ENCODE measurements around the gene PREB. TPM values are rescaled to one million over a fixed set of nuclear protein-coding genes. Genes with fewer than 3 reads are reported as not detected.

PREB gene
- total RNA-seq, 1 experiment from 2014 or later = 62.3 TPM

- DNase-seq = no peak
- no peaks in the 10 kb centered on the region for H3K4me1 ChIP-seq
- no peak overlapping the region for H3K4me3 ChIP-seq
- no peak overlapping the region for H3K27ac ChIP-seq
- H3K27me3 ChIP-seq = peaks cover 25% of the 10 kb centered on the region
- no peaks in the 10 kb centered on the region for H3K9me3 ChIP-seq (replicated peaks)
- no peaks in the 10 kb centered on the region for H3K36me3 ChIP-seq
Observed at GRCh38 chr2:27100036-27100435, 34.4 kb downstream of the PREB start.

- Histone ChIP-seq H3K9me3 (replicated peaks) (no peaks in the 10 kb centered on the region), H3K4me1 (no peaks in the 10 kb centered on the region), H3K27ac (no peak overlapping the region), H3K27me3 (peaks cover 19% of the 10 kb centered on the region), H3K36me3 (no peaks in the 10 kb centered on the region), H3K4me3 (no peak overlapping the region)
- DNase-seq = no peak
Observed at GRCh38 chr2:27099334-27099955, 35.0 kb downstream of the PREB start.

- no peak overlapping the region for H3K4me3 ChIP-seq
- no peaks in the 10 kb centered on the region for H3K4me1 ChIP-seq
- no peaks in the 10 kb centered on the region for H3K9me3 ChIP-seq (replicated peaks)
- DNase-seq = no peak
- no peaks in the 10 kb centered on the region for H3K36me3 ChIP-seq
- peaks cover 16% of the 10 kb centered on the region for H3K27me3 ChIP-seq
- no peak overlapping the region for H3K27ac ChIP-seq
Observed at GRCh38 chr2:27097341-27097740, 37.1 kb downstream of the PREB start.

- H3K36me3 ChIP-seq = no peaks in the 10 kb centered on the region
- no peaks in the 10 kb centered on the region for H3K9me3 ChIP-seq (replicated peaks)
- no peak overlapping the region for H3K27ac ChIP-seq
- peaks cover 11% of the 10 kb centered on the region; the same call in 1 of the 2 replicates for H3K27me3 ChIP-seq
- DNase-seq = no peak
- no peak overlapping the region for H3K4me3 ChIP-seq
- no peaks in the 10 kb centered on the region for H3K4me1 ChIP-seq
Observed at GRCh38 chr2:27096748-27097297, 37.6 kb downstream of the PREB start.

- no peaks in the 10 kb centered on the region for H3K36me3 ChIP-seq
- H3K4me1 ChIP-seq = no peaks in the 10 kb centered on the region
- H3K9me3 ChIP-seq (replicated peaks) = no peaks in the 10 kb centered on the region
- H3K4me3 ChIP-seq = peak overlapping the region; percentile 59
- peak; percentile 70 to 85 for DNase-seq
- H3K27ac ChIP-seq = no peak overlapping the region
- peaks cover 11% of the 10 kb centered on the region; the same call in 1 of the 2 replicates for H3K27me3 ChIP-seq
Observed at GRCh38 chr2:27095745-27096651, 38.4 kb downstream of the PREB start.

GRCh38 chr2:27095427-27095744 is 39.0 kb downstream of the PREB start:
- DNase-seq = no peak
- no peak overlapping the region for H3K4me3 ChIP-seq
- no peaks in the 10 kb centered on the region for H3K36me3 ChIP-seq
- H3K27me3 ChIP-seq = peaks cover 11% of the 10 kb centered on the region; the same call in 1 of the 2 replicates
- H3K9me3 ChIP-seq (replicated peaks) = no peaks in the 10 kb centered on the region
- H3K4me1 ChIP-seq = no peaks in the 10 kb centered on the region
- no peak overlapping the region for H3K27ac ChIP-seq

GRCh38 chr2:27094353-27094984 is 40.0 kb downstream of the PREB start:
- DNase-seq = no peak
- Histone ChIP-seq H3K36me3 (no peaks in the 10 kb centered on the region), H3K9me3 (replicated peaks) (no peaks in the 10 kb centered on the region), H3K4me3 (no peak overlapping the region), H3K27me3 (peaks cover 14% of the 10 kb centered on the region; the same call in 1 of the 2 replicates), H3K4me1 (no peaks in the 10 kb centered on the region), H3K27ac (no peak overlapping the region)

- H3K4me1 ChIP-seq = no peaks in the 10 kb centered on the region
- no peak overlapping the region for H3K4me3 ChIP-seq
- DNase-seq = no peak
- no peaks in the 10 kb centered on the region for H3K9me3 ChIP-seq (replicated peaks)
- no peaks in the 10 kb centered on the region for H3K36me3 ChIP-seq
- H3K27ac ChIP-seq = no peak overlapping the region
- peaks cover 19% of the 10 kb centered on the region; the same call in 1 of the 2 replicates for H3K27me3 ChIP-seq
Observed at GRCh38 chr2:27093430-27094352, 40.7 kb downstream of the PREB start.

GRCh38 chr2:27092696-27093429 is 41.6 kb downstream of the PREB start:
- Histone ChIP-seq H3K27me3 (peaks cover 22% of the 10 kb centered on the region; the same call in 1 of the 2 replicates), H3K4me3 (no peak overlapping the region), H3K4me1 (no peaks in the 10 kb centered on the region), H3K36me3 (no peaks in the 10 kb centered on the region), H3K27ac (no peak overlapping the region), H3K9me3 (replicated peaks) (no peaks in the 10 kb centered on the region)
- DNase-seq = no peak

- no peak overlapping the region for H3K27ac ChIP-seq
- no peak for DNase-seq
- no peaks in the 10 kb centered on the region; the same call in 1 of the 2 replicates for H3K4me1 ChIP-seq
- H3K9me3 ChIP-seq (replicated peaks) = no peaks in the 10 kb centered on the region
- H3K36me3 ChIP-seq = no peaks in the 10 kb centered on the region
- peaks cover 22% of the 10 kb centered on the region; the same call in 1 of the 2 replicates for H3K27me3 ChIP-seq
- no peak overlapping the region for H3K4me3 ChIP-seq
Observed at GRCh38 chr2:27091746-27092695, 42.4 kb downstream of the PREB start.

GRCh38 chr2:27089111-27089954 is 45.1 kb downstream of the PREB start:
- peaks cover 22% of the 10 kb centered on the region; the same call in 1 of the 2 replicates for H3K27me3 ChIP-seq
- H3K9me3 ChIP-seq (replicated peaks) = no peaks in the 10 kb centered on the region
- no peak for DNase-seq
- H3K4me1 ChIP-seq = peaks cover 5% of the 10 kb centered on the region
- no peak overlapping the region for H3K4me3 ChIP-seq
- no peak overlapping the region for H3K27ac ChIP-seq
- no peaks in the 10 kb centered on the region for H3K36me3 ChIP-seq

GRCh38 chr2:27088634-27089033 is 45.8 kb downstream of the PREB start:
- Histone ChIP-seq H3K9me3 (replicated peaks) (no peaks in the 10 kb centered on the region), H3K4me1 (peaks cover 12% of the 10 kb centered on the region), H3K27ac (no peak overlapping the region), H3K36me3 (no peaks in the 10 kb centered on the region), H3K27me3 (peaks cover 20% of the 10 kb centered on the region; the same call in 1 of the 2 replicates), H3K4me3 (no peak overlapping the region)
- no peak for DNase-seq

All from SJCRH30 (cell line).